ENCODE data around the gene HIVEP1.

DNA sequence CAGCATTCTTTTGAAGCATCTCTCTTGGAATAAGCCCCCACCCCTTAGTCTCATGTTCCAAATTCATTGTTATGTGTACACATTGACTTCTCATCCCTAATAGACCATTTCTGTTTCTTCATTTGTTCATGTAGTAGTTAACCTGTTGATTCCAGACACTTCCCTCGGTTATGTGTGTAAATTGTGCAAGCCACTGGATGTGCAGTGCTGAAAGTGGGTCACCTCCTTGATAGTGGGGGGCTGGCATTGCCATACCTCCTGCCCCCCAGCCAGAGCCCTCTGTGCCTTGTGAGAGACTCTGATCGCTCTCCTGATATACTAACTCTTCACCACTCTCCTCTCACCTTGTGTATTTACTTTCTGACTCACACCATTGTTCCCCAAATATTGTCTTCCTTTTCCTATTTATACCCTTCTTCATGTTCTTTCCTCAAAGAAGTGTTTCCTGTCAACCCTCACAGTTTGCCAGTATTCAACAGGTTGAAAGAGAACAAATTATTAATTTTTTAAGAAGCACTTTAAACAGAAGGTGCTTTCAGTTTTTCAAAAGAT lies 59.0 kb downstream of the HIVEP1 start:
- no peak for TF ChIP-seq ZBTB33 (IDR thresholded peaks at IDR 0.05)
- no peak for TF ChIP-seq SP1 (IDR thresholded peaks at IDR 0.05)
- TF ChIP-seq, protein P1, sequence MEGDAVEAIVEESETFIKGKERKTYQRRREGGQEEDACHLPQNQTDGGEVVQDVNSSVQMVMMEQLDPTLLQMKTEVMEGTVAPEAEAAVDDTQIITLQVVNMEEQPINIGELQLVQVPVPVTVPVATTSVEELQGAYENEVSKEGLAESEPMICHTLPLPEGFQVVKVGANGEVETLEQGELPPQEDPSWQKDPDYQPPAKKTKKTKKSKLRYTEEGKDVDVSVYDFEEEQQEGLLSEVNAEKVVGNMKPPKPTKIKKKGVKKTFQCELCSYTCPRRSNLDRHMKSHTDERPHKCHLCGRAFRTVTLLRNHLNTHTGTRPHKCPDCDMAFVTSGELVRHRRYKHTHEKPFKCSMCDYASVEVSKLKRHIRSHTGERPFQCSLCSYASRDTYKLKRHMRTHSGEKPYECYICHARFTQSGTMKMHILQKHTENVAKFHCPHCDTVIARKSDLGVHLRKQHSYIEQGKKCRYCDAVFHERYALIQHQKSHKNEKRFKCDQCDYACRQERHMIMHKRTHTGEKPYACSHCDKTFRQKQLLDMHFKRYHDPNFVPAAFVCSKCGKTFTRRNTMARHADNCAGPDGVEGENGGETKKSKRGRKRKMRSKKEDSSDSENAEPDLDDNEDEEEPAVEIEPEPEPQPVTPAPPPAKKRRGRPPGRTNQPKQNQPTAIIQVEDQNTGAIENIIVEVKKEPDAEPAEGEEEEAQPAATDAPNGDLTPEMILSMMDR (IDR thresholded peaks at IDR 0.05; ENCODE audit: low read depth, low read length, missing input control) = no peak
- TF ChIP-seq HNF4G (IDR thresholded peaks at IDR 0.05) = no peak
- no peak for TF ChIP-seq JUND (IDR thresholded peaks at IDR 0.05)
- TF ChIP-seq REST (IDR thresholded peaks at IDR 0.05) = no peak
- no peak for TF ChIP-seq YY1 (IDR thresholded peaks at IDR 0.05)
- no peak for TF ChIP-seq MAX (IDR thresholded peaks at IDR 0.05)
